Neural crest cell (in vitro differentiated cells): ENCODE data around the gene MAGEA8. TPM values are rescaled to one million over a fixed set of nuclear protein-coding genes. Genes with fewer than 3 reads are reported as not detected.
"Not testable (repeated sequence)": the region's sequence is repeated elsewhere in the genome, so short reads cannot be mapped to it uniquely, and the experiment has no call there.

Experiments
- DNase-seq: peaks from one replicate; pipeline ENCODE4 v3.0.0; 2021; ENCODE audit warnings: low read depth, mixed read lengths, low spot score
- H3K27ac Mint-ChIP-seq: one replicate; pipeline ENCODE4 v1.8.0; 2021; ENCODE audit warnings: mild to moderate bottlenecking, mixed read lengths; ENCODE audit not compliant: unreplicated experiment
- H3K27me3 Mint-ChIP-seq: 2 replicates; pipeline ENCODE4 v1.8.0; 2021; ENCODE audit warnings: low read depth, mild to moderate bottlenecking, mixed read lengths
- H3K36me3 Mint-ChIP-seq: 2 replicates; pipeline ENCODE4 v1.8.0; 2021; ENCODE audit warnings: low read depth, mild to moderate bottlenecking, mixed read lengths
- H3K4me1 Mint-ChIP-seq: 2 replicates; pipeline ENCODE4 v1.8.0; 2021; ENCODE audit warnings: mixed read lengths
- H3K4me3 Mint-ChIP-seq: one replicate; pipeline ENCODE4 v1.8.0; 2021; ENCODE audit warnings: mild to moderate bottlenecking, mixed read lengths
- H3K9me3 Mint-ChIP-seq: 2 replicates; pipeline ENCODE4 v1.8.0; 2021; ENCODE audit warnings: mixed read lengths
- CTCF ChIP-seq: fragments of 200-600 bp; sonication (generic); conservative IDR thresholded peaks from 2 replicates; pipeline ENCODE4 v1.5.0; 2021; ENCODE audit warnings: antibody characterized with exemption, mild to moderate bottlenecking
- long read RNA-seq: library from polyadenylated mRNA; unstranded; transcript quantifications from one replicate; pipeline ENCODE4 v2.0.0, GENCODE V29; 2020
- total RNA-seq: library from RNA; stranded (reverse); gene quantifications from 2 replicates; pipeline ENCODE4 v1.2.1, GENCODE V29; 2021

Gene MAGEA8
- total RNA-seq = not detected in 2 replicates
- long read RNA-seq = 0 reads

- H3K4me3 Mint-ChIP-seq = no peak within 1 kb of the TSS
- DNase-seq = no peak
Measured at GRCh38 chrX:149881081-149881711, at the start of gene MAGEA8. Gene MAGEA8, plus strand, starts transcription at chrX:149881183. Its CDS starts 3,090 bp downstream, at chrX:149884273.

GRCh38 chrX:149831473-149831872 lies 49.5 kb upstream of the MAGEA8 start:
- H3K4me1 Mint-ChIP-seq = peaks cover 21% of the 10 kb centered on the region
- no peaks in the 10 kb centered on the region for H3K36me3 Mint-ChIP-seq
- H3K9me3 Mint-ChIP-seq = peaks cover 4% of the 10 kb centered on the region
- TF ChIP-seq CTCF = no peak
- no peak overlapping the region for H3K4me3 Mint-ChIP-seq
- DNase-seq = no peak
- no peak overlapping the region for H3K27ac Mint-ChIP-seq
- H3K27me3 Mint-ChIP-seq = peaks cover 4% of the 10 kb centered on the region

More at GRCh38 chrX:149881081-149881711, at the start of gene MAGEA8:
- H3K36me3 Mint-ChIP-seq = no peaks in the 10 kb centered on the region
- peaks cover 3% of the 10 kb centered on the region for H3K27me3 Mint-ChIP-seq
- H3K9me3 Mint-ChIP-seq = peaks cover 4% of the 10 kb centered on the region
- H3K27ac Mint-ChIP-seq = no peak within 1 kb of the TSS
- TF ChIP-seq CTCF = peak; percentile 27
- no peaks in the 10 kb centered on the region for H3K4me1 Mint-ChIP-seq

GRCh38 chrX:149836728-149837127 lies 44.3 kb upstream of the MAGEA8 start:
- DNase-seq, H3K27me3 Mint-ChIP-seq, H3K4me1 Mint-ChIP-seq, H3K36me3 Mint-ChIP-seq, H3K27ac Mint-ChIP-seq, H3K4me3 Mint-ChIP-seq: not testable (repeated sequence)
- peaks cover 16% of the 10 kb centered on the region for H3K9me3 Mint-ChIP-seq

GRCh38 chrX:149837167-149837566 lies 43.8 kb upstream of the MAGEA8 start:
- Mint-ChIP-seq H3K4me3 (no peak overlapping the region), H3K27me3 (peaks cover 2% of the 10 kb centered on the region), H3K4me1 (no peaks in the 10 kb centered on the region), H3K9me3 (peaks cover 16% of the 10 kb centered on the region), H3K36me3 (peaks cover 5% of the 10 kb centered on the region), H3K27ac (no peak overlapping the region)
- no peak for TF ChIP-seq CTCF
- no peak for DNase-seq

GRCh38 chrX:149837639-149838038 lies 43.3 kb upstream of the MAGEA8 start:
- Mint-ChIP-seq H3K36me3 (peaks cover 5% of the 10 kb centered on the region), H3K4me3 (no peak overlapping the region), H3K4me1 (no peaks in the 10 kb centered on the region), H3K27ac (no peak overlapping the region), H3K27me3 (peaks cover 2% of the 10 kb centered on the region), H3K9me3 (peaks cover 16% of the 10 kb centered on the region)
- DNase-seq = no peak
- no peak for TF ChIP-seq CTCF

GRCh38 chrX:149841929-149842328 lies 39.1 kb upstream of the MAGEA8 start:
- Mint-ChIP-seq H3K4me3 (no peak overlapping the region), H3K27me3 (no peaks in the 10 kb centered on the region), H3K4me1 (no peaks in the 10 kb centered on the region), H3K9me3 (peaks cover 23% of the 10 kb centered on the region), H3K27ac (no peak overlapping the region), H3K36me3 (peaks cover 7% of the 10 kb centered on the region)
- DNase-seq = no peak
- TF ChIP-seq CTCF = no peak
